Measurements from ENCODE around the gene SDCBP2.

The SDCBP2 gene

GRCh38 chr20:1331801-1332453 lies 3.0 kb upstream of the SDCBP2 start:
- no peak overlapping the region for H3K4me3 ChIP-seq (ENCODE audit: low read depth, low read length)

- no peak overlapping the region for H3K4me3 ChIP-seq (ENCODE audit: low read depth, low read length)
These were observed 2.2 kb upstream of the SDCBP2 start for GRCh38 chr20:1331101-1331500.

GRCh38 chr20:1330075-1330830 lies 1.3 kb upstream of the SDCBP2 start:
- no peak overlapping the region for H3K4me3 ChIP-seq (ENCODE audit: low read depth, low read length)

GRCh38 chr20:1327827-1328679 lies 886 bp downstream of the SDCBP2 start:
- H3K4me3 ChIP-seq (ENCODE audit: low read depth, low read length): no peak overlapping the region

- H3K4me3 ChIP-seq (ENCODE audit: low read depth, low read length): no peak overlapping the region
These were observed 1.7 kb downstream of the SDCBP2 start for GRCh38 chr20:1327241-1327653.

GRCh38 chr20:1326031-1326930 lies 2.7 kb downstream of the SDCBP2 start:
- peak overlapping the region; percentile 97 for H3K4me3 ChIP-seq (ENCODE audit: low read depth, low read length)

GRCh38 chr20:1325173-1326030 lies 3.5 kb downstream of the SDCBP2 start:
- peak overlapping the region; percentile 97 for H3K4me3 ChIP-seq (ENCODE audit: low read depth, low read length)

- peak overlapping the region; percentile 97 for H3K4me3 ChIP-seq (ENCODE audit: low read depth, low read length)
These were observed 4.3 kb downstream of the SDCBP2 start for GRCh38 chr20:1324598-1325172.

GRCh38 chr20:1323830-1324597 lies 4.9 kb downstream of the SDCBP2 start:
- H3K4me3 ChIP-seq (ENCODE audit: low read depth, low read length): no peak overlapping the region

- H3K4me3 ChIP-seq (ENCODE audit: low read depth, low read length): no peak overlapping the region
These were observed 5.7 kb downstream of the SDCBP2 start for GRCh38 chr20:1323256-1323655.

- H3K4me3 ChIP-seq (ENCODE audit: low read depth, low read length): no peak overlapping the region
These were observed 6.3 kb downstream of the SDCBP2 start for GRCh38 chr20:1322511-1323245.

- no peak overlapping the region for H3K4me3 ChIP-seq (ENCODE audit: low read depth, low read length)
These were observed 7.3 kb downstream of the SDCBP2 start for GRCh38 chr20:1321654-1321939.

GRCh38 chr20:1320902-1321653 lies 7.9 kb downstream of the SDCBP2 start:
- H3K4me3 ChIP-seq (ENCODE audit: low read depth, low read length): no peak overlapping the region

- H3K4me3 ChIP-seq (ENCODE audit: low read depth, low read length): no peak overlapping the region
These were observed 8.9 kb downstream of the SDCBP2 start for GRCh38 chr20:1320016-1320415.

- no peak overlapping the region for H3K4me3 ChIP-seq (ENCODE audit: low read depth, low read length)
These were observed 9.5 kb downstream of the SDCBP2 start for GRCh38 chr20:1319462-1319861.

GRCh38 chr20:1319051-1319450 lies 9.9 kb downstream of the SDCBP2 start:
- no peak overlapping the region for H3K4me3 ChIP-seq (ENCODE audit: low read depth, low read length)

- no peak overlapping the region for H3K4me3 ChIP-seq (ENCODE audit: low read depth, low read length)
These were observed 11.2 kb downstream of the SDCBP2 start for GRCh38 chr20:1317545-1318255.
